Ishikawa (cell line): ENCODE data around the gene ARL8B.

Experiments
- CEBPB ChIP-seq: IDR thresholded peaks from 2 replicates; pipeline ENCODE4 v1.6.1; 2012
- CREB1 ChIP-seq: IDR thresholded peaks from 2 replicates; pipeline ENCODE4 v1.6.1; 2012; ENCODE audit warnings: low read depth
- EGR1 ChIP-seq: IDR thresholded peaks from 2 replicates; pipeline ENCODE4 v1.6.1; 2012
- EP300 ChIP-seq: IDR thresholded peaks from 2 replicates; pipeline ENCODE4 v1.6.1; 2012; ENCODE audit warnings: borderline replicate concordance
- FOXM1 ChIP-seq: IDR thresholded peaks from 2 replicates; pipeline ENCODE4 v1.6.1; 2012; ENCODE audit warnings: low read depth, borderline replicate concordance
- MAX ChIP-seq: IDR thresholded peaks from 2 replicates; pipeline ENCODE4 v1.6.1; 2012
- NFIC ChIP-seq: IDR thresholded peaks from 2 replicates; pipeline ENCODE4 v1.6.1; 2012
- RAD21 ChIP-seq: IDR thresholded peaks from 2 replicates; pipeline ENCODE4 v1.6.1; 2012; ENCODE audit warnings: low read depth
- REST ChIP-seq: IDR thresholded peaks from 2 replicates; pipeline ENCODE4 v1.6.1; 2012; ENCODE audit warnings: low read depth, mild to moderate bottlenecking
- TAF1 ChIP-seq: IDR thresholded peaks from 2 replicates; pipeline ENCODE4 v1.6.1; 2012; ENCODE audit warnings: low read depth, mild to moderate bottlenecking
- TCF12 ChIP-seq: IDR thresholded peaks from 2 replicates; pipeline ENCODE4 v1.6.1; 2012; ENCODE audit warnings: low read depth
- TEAD4 ChIP-seq: IDR thresholded peaks from 2 replicates; pipeline ENCODE4 v1.6.1; 2012
- USF1 ChIP-seq: IDR thresholded peaks from 2 replicates; pipeline ENCODE4 v1.6.1; 2012
- YY1 ChIP-seq: IDR thresholded peaks from 2 replicates; pipeline ENCODE4 v1.6.1; 2012; ENCODE audit warnings: low read depth
- ZBTB7A ChIP-seq: IDR thresholded peaks from 2 replicates; pipeline ENCODE4 v1.6.1; 2012; ENCODE audit warnings: low read depth

The ARL8B gene

GRCh38 chr3:5123937-5124336 lies 1.8 kb downstream of the ARL8B start:
- no peak for TF ChIP-seq ZBTB7A
- TF ChIP-seq USF1 = no peak
- no peak for TF ChIP-seq RAD21
- no peak for TF ChIP-seq YY1
- no peak for TF ChIP-seq FOXM1
- no peak for TF ChIP-seq TAF1
- no peak for TF ChIP-seq EGR1
- no peak for TF ChIP-seq CEBPB
- TF ChIP-seq CREB1 = no peak
- no peak for TF ChIP-seq TCF12

- TF ChIP-seq CEBPB (peak; percentile 11; the same call in 1 of the 2 replicates), REST (no peak), TCF12 (no peak)
Measured at GRCh38 chr3:5126586-5126985, 4.5 kb downstream of the ARL8B start.

- TF ChIP-seq RAD21 (no peak), MAX (no peak), TEAD4 (no peak), NFIC (no peak), FOXM1 (no peak), CREB1 (no peak), YY1 (no peak), CEBPB (no peak), ZBTB7A (no peak), TAF1 (no peak), TCF12 (no peak), REST (no peak), EGR1 (no peak), EP300 (no peak), USF1 (no peak)
Measured at GRCh38 chr3:5128849-5129248, 6.8 kb downstream of the ARL8B start.

- no peak for TF ChIP-seq TCF12
Measured at GRCh38 chr3:5133239-5134018, 11.3 kb downstream of the ARL8B start.

- TF ChIP-seq CREB1 (no peak), FOXM1 (no peak), YY1 (no peak), USF1 (no peak), TAF1 (no peak), CEBPB (no peak), TEAD4 (no peak), EGR1 (no peak), TCF12 (no peak), NFIC (no peak), ZBTB7A (no peak), EP300 (no peak), RAD21 (no peak), REST (no peak), MAX (no peak)
Measured at GRCh38 chr3:5134019-5134391, 11.9 kb downstream of the ARL8B start.
